ENCODE data around the gene WHRN.

- TF ChIP-seq, protein P1, sequence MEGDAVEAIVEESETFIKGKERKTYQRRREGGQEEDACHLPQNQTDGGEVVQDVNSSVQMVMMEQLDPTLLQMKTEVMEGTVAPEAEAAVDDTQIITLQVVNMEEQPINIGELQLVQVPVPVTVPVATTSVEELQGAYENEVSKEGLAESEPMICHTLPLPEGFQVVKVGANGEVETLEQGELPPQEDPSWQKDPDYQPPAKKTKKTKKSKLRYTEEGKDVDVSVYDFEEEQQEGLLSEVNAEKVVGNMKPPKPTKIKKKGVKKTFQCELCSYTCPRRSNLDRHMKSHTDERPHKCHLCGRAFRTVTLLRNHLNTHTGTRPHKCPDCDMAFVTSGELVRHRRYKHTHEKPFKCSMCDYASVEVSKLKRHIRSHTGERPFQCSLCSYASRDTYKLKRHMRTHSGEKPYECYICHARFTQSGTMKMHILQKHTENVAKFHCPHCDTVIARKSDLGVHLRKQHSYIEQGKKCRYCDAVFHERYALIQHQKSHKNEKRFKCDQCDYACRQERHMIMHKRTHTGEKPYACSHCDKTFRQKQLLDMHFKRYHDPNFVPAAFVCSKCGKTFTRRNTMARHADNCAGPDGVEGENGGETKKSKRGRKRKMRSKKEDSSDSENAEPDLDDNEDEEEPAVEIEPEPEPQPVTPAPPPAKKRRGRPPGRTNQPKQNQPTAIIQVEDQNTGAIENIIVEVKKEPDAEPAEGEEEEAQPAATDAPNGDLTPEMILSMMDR (IDR thresholded peaks at IDR 0.05) = no peak
- TF ChIP-seq RORB (CRISPR knock-in tag; IDR thresholded peaks at IDR 0.05) (no peak), OVOL2 (CRISPR knock-in tag; IDR thresholded peaks at IDR 0.05; ENCODE audit: borderline replicate concordance) (no peak), NR2C2 (CRISPR knock-in tag; IDR thresholded peaks at IDR 0.05) (no peak), CREB1 (CRISPR knock-in tag; IDR thresholded peaks at IDR 0.05) (no peak), ELF4 (CRISPR knock-in tag; IDR thresholded peaks at IDR 0.05; ENCODE audit: low read depth) (no peak), FOXK1 (CRISPR knock-in tag; IDR thresholded peaks at IDR 0.05) (no peak), SP1 (CRISPR knock-in tag; conservative IDR thresholded peaks at IDR 0.05) (no peak)
- TF ChIP-seq, protein P2, sequence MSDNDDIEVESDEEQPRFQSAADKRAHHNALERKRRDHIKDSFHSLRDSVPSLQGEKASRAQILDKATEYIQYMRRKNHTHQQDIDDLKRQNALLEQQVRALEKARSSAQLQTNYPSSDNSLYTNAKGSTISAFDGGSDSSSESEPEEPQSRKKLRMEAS (CRISPR knock-in tag; IDR thresholded peaks at IDR 0.05) = no peak
- TF ChIP-seq, protein P3, sequence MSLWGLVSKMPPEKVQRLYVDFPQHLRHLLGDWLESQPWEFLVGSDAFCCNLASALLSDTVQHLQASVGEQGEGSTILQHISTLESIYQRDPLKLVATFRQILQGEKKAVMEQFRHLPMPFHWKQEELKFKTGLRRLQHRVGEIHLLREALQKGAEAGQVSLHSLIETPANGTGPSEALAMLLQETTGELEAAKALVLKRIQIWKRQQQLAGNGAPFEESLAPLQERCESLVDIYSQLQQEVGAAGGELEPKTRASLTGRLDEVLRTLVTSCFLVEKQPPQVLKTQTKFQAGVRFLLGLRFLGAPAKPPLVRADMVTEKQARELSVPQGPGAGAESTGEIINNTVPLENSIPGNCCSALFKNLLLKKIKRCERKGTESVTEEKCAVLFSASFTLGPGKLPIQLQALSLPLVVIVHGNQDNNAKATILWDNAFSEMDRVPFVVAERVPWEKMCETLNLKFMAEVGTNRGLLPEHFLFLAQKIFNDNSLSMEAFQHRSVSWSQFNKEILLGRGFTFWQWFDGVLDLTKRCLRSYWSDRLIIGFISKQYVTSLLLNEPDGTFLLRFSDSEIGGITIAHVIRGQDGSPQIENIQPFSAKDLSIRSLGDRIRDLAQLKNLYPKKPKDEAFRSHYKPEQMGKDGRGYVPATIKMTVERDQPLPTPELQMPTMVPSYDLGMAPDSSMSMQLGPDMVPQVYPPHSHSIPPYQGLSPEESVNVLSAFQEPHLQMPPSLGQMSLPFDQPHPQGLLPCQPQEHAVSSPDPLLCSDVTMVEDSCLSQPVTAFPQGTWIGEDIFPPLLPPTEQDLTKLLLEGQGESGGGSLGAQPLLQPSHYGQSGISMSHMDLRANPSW (CRISPR knock-in tag; conservative IDR thresholded peaks at IDR 0.05; ENCODE audit: low read depth) = no peak
Measured at GRCh38 chr9:114489928-114490327, 15.3 kb downstream of the WHRN start.
